ENCODE results near the gene CIAO3.

Gene CIAO3

DNA sequence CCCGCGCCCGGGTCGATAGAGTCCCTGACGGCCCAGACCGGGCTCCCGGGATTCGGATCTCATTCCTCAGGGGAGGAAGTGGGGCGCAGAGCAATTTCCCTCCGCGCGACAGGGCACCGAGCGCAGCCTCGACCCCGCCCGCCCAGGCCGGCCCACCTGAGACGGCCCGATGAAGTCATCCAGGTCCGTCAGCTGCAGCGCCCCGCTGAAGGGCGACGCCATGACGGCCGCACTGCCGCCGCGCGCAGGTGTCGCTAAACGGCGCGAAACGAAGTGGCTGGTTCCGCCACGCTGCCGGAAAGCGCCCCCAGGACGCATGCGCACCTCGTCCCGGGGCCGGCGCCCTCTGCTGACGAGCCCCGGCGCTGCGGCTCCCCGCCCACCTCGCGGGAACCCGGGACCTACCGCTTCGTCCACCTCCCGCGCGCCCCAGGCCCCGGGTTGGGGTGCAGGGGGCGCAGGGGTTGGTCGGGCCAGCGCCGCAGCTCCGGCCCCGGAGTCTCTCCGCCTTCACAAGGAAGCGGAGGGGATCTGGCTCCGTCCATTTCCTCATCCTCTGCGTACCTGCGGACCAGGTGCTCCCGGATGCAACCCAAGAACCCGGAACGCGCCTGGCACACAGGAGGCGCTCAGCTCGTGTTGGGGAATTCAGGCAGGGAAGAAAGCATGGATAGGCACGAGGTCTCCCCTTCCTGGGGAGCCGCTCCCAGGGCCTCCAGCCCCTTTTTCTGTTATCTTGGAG, at the start of gene CIAO3:
CIAO3 (minus strand) TSS at position 234 of the 742 bp plus-strand sequence; CDS start at position 222, 12 bp downstream.
- peak; percentile 81 to 93 (median 91) for DNase-seq (ENCODE audit: low read depth in 3 of 3, low spot score in 1 of 3)

DNA sequence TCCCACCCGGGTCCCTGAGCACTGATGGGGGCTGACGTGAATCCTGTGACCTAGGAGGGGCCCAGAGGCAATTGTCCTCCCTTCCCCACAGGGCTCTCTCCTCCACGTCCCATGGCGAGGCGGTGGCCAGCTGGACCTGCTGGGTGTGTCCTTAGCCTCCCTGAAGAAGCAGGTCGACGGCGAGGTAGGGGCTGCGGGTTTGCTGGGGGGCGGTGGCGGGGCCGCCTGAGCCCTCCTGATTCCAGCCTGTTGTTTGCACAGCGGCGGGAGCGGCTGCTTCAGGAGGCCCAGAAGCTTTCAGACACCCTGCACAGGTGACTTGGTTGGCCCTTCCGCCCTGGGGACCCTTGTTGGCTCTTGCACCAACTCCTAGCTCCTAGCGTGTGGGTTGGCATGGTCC, 49.3 kb upstream of the CIAO3 start:
- DNase-seq (ENCODE audit: low read depth in 3 of 3, low spot score in 1 of 3), result no peak

DNA sequence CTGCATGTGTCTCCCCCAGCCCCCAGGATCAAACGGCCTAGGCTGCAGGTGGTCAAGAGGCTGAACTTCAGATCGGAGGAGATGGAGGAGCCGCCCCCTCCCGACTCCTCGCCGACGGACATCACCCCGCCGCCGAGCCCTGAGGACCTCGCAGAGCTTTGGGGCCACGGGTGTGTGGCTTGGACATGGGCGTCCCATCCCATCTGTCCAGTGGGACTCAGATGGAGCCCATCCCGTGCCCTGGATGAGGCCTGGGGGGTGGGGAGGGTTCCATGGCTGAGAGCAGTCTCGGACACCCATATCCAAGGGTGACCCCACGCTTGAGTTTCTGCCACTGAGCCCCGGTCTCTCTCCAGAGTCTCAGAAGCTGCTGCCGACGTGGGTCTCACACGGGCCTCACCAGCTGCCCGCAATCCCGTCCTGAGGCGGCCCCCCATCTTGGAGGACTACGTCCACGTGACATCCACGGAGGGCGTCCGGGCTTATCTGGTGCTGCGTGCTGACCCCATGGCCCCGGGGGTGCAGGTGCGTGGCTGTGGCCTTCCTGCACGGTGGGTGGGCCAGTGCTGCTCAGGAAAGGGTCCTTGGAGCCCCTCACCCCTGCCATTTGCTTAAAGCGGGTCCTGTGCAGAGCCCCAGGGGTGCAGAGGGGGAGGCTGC, 48.5 kb upstream of the CIAO3 start:
- DNase-seq (ENCODE audit: low read depth in 3 of 3, low spot score in 1 of 3), result no peak

DNA sequence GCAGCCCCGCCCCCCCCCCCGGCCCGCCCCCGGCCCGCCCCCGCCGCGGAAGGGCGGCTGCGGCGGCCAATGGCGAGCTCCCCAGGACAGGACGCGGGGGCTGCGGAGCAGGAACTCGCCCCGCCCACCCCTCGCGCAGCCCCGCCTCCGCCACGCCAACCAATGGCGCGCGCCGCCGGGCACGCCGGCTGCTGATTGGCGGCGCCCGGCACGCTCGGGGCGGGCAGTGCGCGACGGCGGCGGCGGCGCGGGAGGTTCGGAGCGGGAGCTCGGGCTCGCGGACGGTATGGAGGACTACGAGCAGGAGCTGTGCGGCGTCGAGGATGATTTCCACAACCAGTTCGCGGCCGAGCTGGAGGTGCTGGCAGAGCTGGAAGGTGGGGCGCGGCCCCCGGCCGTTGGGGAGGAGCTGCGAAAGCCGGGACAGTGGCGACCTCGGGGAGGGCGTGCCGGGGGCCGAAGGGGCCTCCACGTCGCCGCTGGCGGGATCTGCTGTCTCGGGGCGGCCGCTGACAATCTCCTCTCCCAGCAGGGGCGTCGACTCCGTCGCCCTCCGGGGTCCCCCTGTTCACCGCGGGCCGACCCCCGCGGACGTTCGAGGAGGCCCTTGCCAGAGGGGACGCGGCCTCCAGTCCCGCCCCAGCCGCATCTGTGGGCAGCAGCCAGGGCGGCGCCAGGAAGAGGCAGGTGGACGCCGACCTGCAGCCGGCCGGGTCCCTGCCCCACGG, 47.8 kb upstream of the CIAO3 start, which contains the start of gene CHTF18:
CHTF18 (plus strand) TSS at position 222 of the 728 bp plus-strand sequence; CDS start at position 287, 65 bp downstream.
- DNase-seq (ENCODE audit: low read depth in 3 of 3, low spot score in 1 of 3), result peak; percentile 81 to 94 (median 91)

DNA sequence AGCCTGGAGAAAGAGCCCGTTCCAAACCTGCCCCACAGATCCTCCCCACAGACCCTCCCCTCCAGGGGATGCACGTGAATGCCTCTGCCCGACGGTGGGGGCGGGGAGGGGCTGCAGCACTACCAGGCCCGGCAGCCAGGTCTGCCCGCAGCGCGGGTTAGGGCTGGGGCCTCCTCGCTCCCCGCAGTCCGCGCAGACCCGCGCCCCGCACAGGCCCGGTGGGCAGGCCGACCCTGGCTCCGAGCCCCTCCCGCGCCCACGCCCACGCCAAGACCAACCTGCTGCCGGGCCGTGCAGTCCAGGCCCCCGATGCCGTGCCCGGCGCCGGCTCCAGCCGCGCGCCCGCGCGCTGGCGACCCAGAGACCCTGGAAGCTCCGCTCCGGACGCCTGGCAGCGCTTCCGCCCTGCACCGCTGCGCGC, 47.2 kb upstream of the CIAO3 start, which contains the start of gene RPUSD1:
RPUSD1 (minus strand) TSS at position 404 of the 421 bp plus-strand sequence. CDS start 644 bp downstream, outside the sequence.
- no peak for DNase-seq (ENCODE audit: low read depth in 3 of 3, low spot score in 1 of 3)

DNA sequence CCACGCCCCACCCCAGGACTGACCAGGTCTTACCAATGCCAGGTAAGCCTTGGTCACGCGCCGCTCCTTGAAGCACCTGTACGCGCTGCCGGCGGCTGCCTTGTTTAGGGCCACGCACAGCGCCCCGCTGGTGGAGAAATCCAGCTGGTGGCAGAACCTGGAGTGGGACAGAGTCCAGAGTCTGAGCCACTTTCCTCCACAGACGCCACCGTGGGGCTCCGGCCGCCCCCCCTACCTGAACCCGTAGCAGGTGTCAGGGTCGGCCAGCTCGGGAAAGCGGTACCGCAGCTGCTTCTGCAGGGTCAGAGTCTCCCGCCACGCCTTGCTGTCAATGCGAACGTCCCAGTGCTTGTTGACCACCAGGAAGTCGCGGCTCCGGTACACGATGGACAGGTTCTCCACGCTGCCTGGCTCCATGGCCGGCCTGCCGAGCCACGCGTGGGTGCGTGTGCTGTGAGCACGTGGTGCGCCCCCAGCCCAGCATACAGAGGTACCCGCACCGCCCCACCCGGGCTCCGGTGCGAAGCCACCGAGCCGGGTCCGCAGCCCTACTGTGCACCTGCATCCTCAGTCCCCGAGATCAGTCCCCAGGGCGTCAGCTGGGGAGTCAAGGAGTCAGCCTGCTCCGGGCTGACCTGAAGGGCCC, 46.6 kb upstream of the CIAO3 start:
- DNase-seq (ENCODE audit: low read depth in 3 of 3, low spot score in 1 of 3), result no peak

DNA sequence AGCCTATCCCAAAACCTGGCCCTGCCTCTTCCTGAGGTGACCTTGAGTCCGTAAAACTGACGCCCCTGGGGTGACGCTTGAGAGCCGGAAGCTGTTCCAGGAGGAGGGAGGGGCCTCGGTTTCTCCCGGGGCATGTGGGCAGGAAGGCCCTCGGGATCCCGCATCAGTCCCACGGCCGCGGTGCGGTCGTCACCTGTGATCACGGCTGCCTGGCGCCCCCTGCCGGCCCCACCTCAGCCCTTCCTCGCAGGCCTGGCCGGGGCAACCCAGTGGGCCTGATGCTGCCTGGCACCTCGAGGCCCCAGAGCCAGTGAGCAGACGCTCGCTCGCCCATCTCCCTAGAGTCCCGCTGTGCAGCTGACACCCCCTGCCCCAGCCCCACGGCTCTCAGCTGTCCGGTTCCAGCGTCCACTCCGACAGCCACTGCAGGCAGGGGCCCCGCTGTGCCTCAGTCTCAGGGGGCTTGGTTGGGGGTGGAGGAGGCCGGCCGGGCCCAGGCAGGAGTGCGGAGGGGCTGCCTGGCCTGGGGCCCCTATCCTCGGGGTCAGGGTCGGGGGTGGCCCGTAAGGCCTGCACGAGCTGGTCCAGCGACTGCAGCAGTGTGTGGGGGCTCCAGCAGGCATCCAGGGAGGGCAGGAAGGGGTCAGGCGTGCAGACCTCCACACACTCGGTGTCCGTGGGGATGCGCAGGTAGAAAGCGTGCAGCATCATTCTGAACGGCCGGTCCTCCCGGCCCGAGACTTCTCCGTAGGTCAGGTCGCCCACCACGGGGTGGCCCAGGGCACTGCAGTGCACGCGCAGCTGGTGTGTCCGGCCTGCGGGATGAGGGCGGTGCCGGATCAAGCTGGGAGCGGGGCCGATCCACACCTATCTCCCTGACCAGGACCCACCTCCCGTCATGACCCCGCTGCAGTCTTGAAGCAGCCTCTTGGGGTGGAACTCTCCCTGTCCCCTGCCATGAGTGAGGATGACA, 45.1 kb upstream of the CIAO3 start:
- peak in 2 of 3 donors; percentile 57 to 72 for DNase-seq (ENCODE audit: low read depth in 3 of 3, low spot score in 1 of 3)

DNA sequence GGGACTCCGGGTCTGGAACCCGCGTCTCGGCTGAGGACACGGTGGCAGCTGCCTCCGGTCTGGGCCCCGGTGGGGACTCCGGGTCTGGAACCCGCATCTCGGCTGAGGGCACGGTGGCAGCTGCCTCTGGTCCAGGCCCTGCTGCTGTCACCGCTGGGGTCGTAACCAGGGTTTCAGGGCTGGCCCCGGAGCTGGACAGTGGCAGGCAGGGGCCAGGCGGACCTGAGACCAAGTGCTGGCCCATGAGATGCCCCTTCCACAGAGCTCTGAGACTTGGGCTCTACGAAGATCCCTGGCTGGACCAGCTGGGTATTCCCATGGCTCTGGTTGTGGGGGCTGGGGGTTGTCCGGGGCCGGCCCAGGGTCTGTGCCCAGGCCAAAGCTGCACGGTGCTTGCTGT, 43.6 kb upstream of the CIAO3 start:
- DNase-seq (ENCODE audit: low read depth in 3 of 3, low spot score in 1 of 3), result no peak

DNA sequence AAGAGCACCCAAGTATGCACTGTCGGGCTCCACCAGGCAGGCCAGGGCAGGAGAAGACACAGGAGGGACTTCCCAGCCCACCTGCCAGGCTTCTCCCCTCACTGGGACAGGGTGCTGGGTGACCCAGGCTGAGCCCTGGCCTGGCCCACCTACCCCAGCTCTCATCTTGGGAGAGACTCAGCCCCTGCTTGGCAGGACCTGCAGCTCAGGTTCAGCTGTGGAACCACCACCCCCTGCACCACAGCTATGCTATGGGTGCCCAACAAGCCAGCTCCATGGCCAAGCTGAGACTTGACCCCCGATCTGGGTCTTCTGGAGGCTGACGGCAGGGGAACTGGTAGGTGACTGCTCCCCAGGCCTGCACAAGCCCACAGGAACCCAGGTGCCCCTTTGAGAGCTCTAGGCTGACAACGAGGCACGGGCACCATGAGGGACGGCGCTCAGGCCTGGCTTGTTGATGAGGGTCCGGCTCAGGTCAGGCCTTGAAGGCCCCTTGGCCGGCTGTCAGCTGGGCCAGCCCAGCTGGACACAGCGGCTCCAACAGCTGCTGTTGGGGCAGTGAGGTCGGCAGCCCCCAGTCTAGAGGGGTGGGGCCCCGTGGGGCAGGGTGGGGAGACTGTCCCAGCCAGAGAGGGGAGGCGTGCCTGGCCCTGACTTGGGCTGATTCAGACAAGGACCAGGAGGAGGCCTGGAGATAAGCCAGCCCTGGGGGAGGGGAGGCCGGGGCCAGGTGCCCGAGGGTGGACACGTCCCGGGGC, 42.8 kb upstream of the CIAO3 start:
- no peak for DNase-seq (ENCODE audit: low read depth in 3 of 3, low spot score in 1 of 3)

DNA sequence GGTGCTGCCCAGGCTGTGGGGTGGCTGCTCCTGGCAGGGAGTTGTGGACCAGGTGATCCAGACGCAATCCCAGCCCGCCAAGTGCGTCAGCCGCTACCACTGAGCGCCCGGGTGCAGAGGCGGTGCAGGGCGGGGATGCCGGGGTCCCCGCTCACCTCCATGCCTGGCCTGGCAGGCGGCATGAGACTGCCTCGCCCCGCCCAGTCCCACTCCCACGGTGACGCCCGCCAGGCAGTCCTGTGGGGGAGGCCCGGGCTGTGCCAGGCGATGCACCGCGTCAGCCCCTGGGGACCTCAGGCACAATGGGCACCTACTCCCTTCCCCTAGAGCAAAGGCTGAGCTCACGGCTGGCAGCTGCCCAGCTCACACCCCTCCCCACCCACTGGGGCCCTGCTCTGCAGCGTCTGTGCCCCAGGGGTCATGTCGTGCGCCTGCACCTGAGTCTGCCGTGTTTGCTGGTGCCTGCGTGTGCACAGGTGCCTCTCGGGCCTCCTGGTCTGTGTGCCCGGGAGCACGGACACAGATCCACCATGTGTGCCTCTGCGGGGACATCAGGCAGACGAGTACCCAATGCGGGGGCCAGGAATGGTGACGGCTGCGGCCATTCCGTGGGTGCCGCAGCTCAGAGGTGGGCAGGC, 42.1 kb upstream of the CIAO3 start:
- DNase-seq (ENCODE audit: low read depth in 3 of 3, low spot score in 1 of 3), result no peak

DNA sequence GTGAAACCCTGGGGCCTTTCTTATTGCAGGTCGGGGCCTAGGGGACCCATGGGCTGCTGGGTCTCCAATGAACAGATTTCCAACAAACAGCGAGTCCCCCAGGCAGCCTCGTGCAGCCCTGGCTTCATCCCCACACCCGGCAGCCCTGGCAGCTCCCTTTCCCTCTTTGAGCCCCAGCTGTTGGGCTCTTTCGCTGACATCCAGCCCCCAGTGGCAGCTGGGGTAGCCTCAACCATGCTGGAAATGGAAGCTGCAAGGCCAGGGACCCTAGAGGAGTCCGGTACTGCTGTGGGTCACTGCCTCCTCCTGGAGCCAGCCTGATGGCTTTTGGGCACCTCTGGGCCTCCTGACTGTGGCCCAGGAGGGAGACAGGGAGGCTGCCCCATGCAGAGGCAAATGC, 41.5 kb upstream of the CIAO3 start:
- DNase-seq (ENCODE audit: low read depth in 3 of 3, low spot score in 1 of 3), result no peak

DNA sequence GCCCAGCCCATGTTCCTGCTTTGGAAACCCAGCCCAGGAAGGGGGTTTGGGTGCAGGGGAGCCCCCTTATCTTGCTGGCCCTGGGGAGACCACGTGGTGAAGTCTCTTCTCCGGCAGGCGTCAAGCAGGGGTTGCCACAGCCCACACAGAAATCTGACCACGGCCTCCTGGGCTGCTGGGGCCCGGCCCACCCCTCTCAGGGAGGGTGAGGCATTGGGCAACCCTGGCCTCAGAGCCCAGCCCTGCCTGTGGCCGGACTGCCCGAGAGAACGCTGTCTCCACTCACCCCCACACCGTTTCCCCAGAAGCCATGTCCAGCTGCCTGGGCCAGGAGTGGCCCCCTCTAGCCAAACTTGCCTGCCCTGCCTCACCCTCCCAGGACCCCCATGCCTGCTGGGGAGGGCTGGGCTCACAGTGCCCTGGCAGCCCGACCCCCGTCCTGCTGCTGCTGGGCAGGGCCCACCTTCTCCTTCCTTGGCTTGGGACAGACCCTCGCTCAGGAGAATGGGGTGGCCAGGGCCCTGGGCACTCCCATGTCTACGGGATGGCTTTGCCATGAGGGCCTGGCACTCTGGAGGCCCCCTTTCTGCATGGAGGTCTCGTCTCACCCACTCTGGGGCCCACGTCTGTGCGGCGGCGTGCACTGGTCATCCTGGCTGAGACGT, 40.7 kb upstream of the CIAO3 start:
- DNase-seq (ENCODE audit: low read depth in 3 of 3, low spot score in 1 of 3), result no peak

DNA sequence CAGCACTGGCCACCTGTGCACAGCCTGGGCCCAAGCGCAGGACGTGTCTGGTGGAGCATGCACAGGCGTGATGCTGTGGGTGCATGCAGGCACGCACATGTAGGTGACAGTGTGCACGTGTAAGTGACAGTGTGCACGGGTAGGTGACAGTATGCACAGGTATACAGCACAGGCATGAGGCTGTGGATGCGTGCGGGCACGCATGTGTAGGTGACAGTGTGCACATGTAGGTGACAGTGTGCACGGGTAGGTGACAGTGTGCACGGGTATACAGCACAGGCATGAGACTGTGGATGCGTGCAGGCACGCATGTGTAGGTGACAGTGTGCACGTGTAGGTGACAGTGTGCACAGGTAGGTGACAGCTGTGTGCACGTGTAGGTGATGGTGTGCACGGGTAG, 39.5 kb upstream of the CIAO3 start:
- DNase-seq (ENCODE audit: low read depth in 3 of 3, low spot score in 1 of 3), result no peak

DNA sequence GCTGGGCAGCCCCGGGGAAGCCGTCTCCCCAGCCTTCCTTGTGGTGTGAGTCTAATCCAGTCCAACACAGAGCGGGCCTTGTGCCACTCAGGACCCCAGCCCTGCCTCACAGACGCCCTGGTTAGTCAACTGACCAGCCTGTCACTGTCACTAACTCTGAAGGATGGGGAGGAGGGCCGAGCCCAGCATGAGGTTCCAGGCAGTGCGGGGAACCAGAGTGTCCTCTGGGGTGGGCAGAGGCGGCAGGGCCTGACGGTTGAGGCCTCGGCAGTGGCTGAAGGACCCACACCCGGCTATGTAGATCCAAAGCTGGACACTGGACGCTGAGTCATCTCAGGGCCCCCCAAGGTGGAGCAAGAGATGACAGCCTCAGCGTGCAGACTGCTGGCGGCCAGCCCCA, 38.8 kb upstream of the CIAO3 start:
- DNase-seq (ENCODE audit: low read depth in 3 of 3, low spot score in 1 of 3), result no peak

DNA sequence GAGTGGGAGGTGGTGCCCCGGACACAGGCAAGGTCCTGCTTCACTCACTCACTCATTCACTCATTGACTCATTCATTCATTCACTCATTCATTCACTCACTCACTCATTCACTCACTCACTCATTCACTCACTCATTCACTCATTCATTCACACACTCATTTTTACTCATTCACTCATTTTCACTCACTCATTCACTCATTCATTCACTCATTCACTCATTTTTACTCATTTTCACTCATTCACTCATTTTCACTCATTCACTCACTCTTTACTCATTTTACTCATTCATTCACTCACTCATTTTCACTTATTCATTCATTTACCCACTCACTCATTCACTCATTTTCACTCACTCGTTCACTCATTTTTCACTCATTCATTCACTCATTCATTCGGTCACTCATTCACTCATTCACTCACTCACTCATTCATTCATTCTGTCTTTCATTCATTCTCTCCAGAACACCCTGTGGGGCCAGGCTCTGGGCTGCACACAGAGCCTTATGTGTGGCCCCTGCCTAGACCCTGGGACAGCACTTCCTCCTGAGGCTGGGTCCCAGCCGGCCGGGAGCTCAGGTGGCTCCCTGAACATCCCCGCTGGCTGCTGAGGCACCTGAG, 38.2 kb upstream of the CIAO3 start:
- DNase-seq (ENCODE audit: low read depth in 3 of 3, low spot score in 1 of 3), result no peak

DNA sequence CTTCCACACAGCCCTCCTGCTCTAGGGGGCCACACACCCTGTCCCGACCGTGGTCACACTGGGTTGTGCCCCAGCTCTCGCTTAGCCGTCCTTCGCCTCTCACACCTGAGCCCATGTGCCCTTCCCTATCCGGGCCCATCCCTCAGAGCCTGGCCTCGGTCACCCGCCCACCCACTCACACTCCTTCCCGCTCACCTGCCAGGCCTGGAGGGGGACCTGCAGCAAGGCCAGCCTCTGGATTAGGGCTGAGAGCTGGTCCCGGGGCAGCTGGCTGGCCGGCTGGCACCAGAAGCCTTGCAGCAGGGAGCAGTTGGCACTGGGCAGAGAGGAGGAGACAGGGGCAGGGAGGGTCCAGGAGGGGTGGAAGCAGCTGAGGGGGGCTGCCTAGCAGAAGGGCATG, 37.6 kb upstream of the CIAO3 start:
- DNase-seq (ENCODE audit: low read depth in 3 of 3, low spot score in 1 of 3), result no peak

DNA sequence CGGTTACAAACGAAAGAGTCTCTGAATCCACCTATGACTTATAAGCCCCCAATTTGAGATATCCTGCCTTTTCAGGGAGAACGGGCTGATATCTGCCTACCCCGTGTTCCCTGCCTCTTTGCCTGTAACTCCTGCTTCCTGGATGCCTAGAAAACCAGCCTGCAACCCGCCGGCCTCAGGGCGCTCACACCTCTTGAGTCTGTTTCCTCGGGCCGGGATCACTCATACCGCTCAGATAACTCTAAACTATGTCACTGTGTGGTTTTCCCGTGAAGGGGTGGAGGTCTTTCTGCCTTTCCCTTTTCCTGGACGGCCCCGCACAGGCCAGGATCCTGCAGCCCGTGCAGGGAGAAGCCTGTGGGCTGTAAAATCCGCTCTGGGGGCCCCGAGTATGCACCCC, 37.0 kb upstream of the CIAO3 start:
- no peak for DNase-seq (ENCODE audit: low read depth in 3 of 3, low spot score in 1 of 3)

DNA sequence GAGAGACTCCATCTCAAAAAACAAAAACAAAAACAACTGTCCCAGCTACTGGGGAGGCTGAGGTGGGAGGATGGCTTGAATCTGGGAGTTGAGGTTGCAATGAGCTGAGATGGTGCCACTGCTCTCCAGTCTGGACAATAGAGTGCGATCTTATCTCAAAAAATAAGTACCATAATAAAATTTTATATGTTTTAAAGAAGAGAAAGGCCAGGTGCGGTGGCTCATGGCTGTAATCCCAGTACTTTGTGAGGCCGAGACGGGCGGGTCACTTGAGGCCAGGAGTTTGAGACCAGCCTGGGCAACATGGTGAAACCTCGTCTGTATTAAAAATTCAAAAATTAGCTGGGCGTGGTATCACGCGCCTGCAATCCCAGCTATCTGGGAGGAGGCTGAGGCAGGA, 36.0 kb upstream of the CIAO3 start:
- DNase-seq (ENCODE audit: low read depth in 3 of 3, low spot score in 1 of 3), result no peak

All from stimulated activated CD4-positive, alpha-beta T cell treated with anti-CD3 and anti-CD28 coated beads, TNF-alpha, amount 100 ng/mL, for 1 hour (primary cell).